SK-N-SH treated with all-trans-retinoic acid at 6 μM for 48 hours (cell line): ENCODE measurements around the gene GOSR2.
"Not testable (repeated sequence)": the region's sequence is repeated elsewhere in the genome, so short reads cannot be mapped to it uniquely, and the experiment has no call there.

Source experiments
- ATAC-seq: fragments of 200-7000 bp; cut with Tn5 transposase; 3 replicates; pipeline ENCODE4 v1.9.1; 2020; ENCODE audit warnings: mild to moderate bottlenecking, moderate library complexity
- ARNTL ChIP-seq: fragments of 450-650 bp; formaldehyde crosslinking; IDR thresholded peaks from 2 replicates; pipeline ENCODE4 v1.5.0; 2020; ENCODE audit warnings: low read depth, mild to moderate bottlenecking, moderate library complexity, borderline replicate concordance
- CSDC2 ChIP-seq: fragments of 250-450 bp; sonication (Bioruptor Pico); IDR thresholded peaks from 2 replicates; pipeline ENCODE4 v1.5.0; 2020; ENCODE audit warnings: mild to moderate bottlenecking, moderate library complexity
- CSRNP3 ChIP-seq: fragments of 250-450 bp; sonication (Bioruptor Pico); IDR thresholded peaks from 2 replicates; pipeline ENCODE4 v1.5.1; 2021; ENCODE audit warnings: mild to moderate bottlenecking, moderate library complexity
- ESRRG ChIP-seq: fragments of 250-450 bp; sonication (Bioruptor Pico); IDR thresholded peaks from 2 replicates; pipeline ENCODE4 v1.6.1; 2021; ENCODE audit warnings: mild to moderate bottlenecking
- ISL1 ChIP-seq: fragments of 250-450 bp; sonication (Bioruptor Pico); IDR thresholded peaks from 2 replicates; pipeline ENCODE4 v2.1.2; 2022; ENCODE audit warnings: mild to moderate bottlenecking, moderate library complexity
- OSR1 ChIP-seq: fragments of 250-450 bp; sonication (Bioruptor Pico); IDR thresholded peaks from 2 replicates; pipeline ENCODE4 v1.8.0; 2022; ENCODE audit warnings: moderate library complexity, mild to moderate bottlenecking, inconsistent platforms
- PATZ1 ChIP-seq: fragments of 250-450 bp; sonication (Bioruptor Pico); IDR thresholded peaks from 2 replicates; pipeline ENCODE4 v1.8.0; 2020; ENCODE audit warnings: mild to moderate bottlenecking, moderate library complexity, borderline replicate concordance
- POU6F1 ChIP-seq: fragments of 250-450 bp; sonication (Bioruptor Pico); IDR thresholded peaks from 2 replicates; pipeline ENCODE4 v1.8.0; 2021; ENCODE audit warnings: low read depth, mild to moderate bottlenecking, moderate library complexity, borderline replicate concordance
- PPARA ChIP-seq: fragments of 250-450 bp; sonication (Bioruptor Pico); IDR thresholded peaks from 2 replicates; pipeline ENCODE4 v1.5.0; 2020; ENCODE audit warnings: mild to moderate bottlenecking, borderline replicate concordance
- RARB ChIP-seq: fragments of 250-450 bp; sonication (Bioruptor Pico); IDR thresholded peaks from 2 replicates; pipeline ENCODE4 v1.8.0; 2021; ENCODE audit warnings: mild to moderate bottlenecking, moderate library complexity
- TCF4 ChIP-seq: fragments of 250-450 bp; sonication (Bioruptor Pico); IDR thresholded peaks from 2 replicates; pipeline ENCODE4 v1.8.0; 2021; ENCODE audit warnings: mild to moderate bottlenecking, moderate library complexity, borderline replicate concordance
- TOX ChIP-seq: fragments of 250-450 bp; sonication (Bioruptor Pico); IDR thresholded peaks from 2 replicates; pipeline ENCODE4 v1.8.0; 2021; ENCODE audit warnings: mild to moderate bottlenecking, moderate library complexity, borderline replicate concordance
- TSHZ2 ChIP-seq: fragments of 250-450 bp; sonication (Bioruptor Pico); IDR thresholded peaks from 2 replicates; pipeline ENCODE4 v1.5.0; 2020; ENCODE audit warnings: mild to moderate bottlenecking, moderate library complexity
- ZC3H10 ChIP-seq: fragments of 250-450 bp; sonication (Bioruptor Pico); IDR thresholded peaks from 2 replicates; pipeline ENCODE4 v1.5.1; 2021; ENCODE audit warnings: mild to moderate bottlenecking, moderate library complexity
- ZFP30 ChIP-seq: fragments of 450-650 bp; formaldehyde crosslinking; IDR thresholded peaks from 2 replicates; pipeline ENCODE4 v1.5.0; 2022; ENCODE audit warnings: mild to moderate bottlenecking, moderate library complexity
- ZNF565 ChIP-seq: fragments of 450-650 bp; formaldehyde crosslinking; conservative IDR thresholded peaks from 2 replicates; pipeline ENCODE4 v1.5.0; 2020; ENCODE audit warnings: low read depth, mild to moderate bottlenecking, moderate library complexity
- ZNF8 ChIP-seq: fragments of 450-650 bp; formaldehyde crosslinking; IDR thresholded peaks from 2 replicates; pipeline ENCODE4 v1.5.0; 2020; ENCODE audit warnings: mild to moderate bottlenecking, moderate library complexity

The GOSR2 gene

GRCh38 chr17:46917516-46917915 is 5.4 kb upstream of the GOSR2 start:
- TF ChIP-seq ESRRG (CRISPR knock-in tag), result no peak
- no peak for TF ChIP-seq ZNF565 (CRISPR knock-in tag)
- TF ChIP-seq PATZ1 (CRISPR knock-in tag), result no peak
- TF ChIP-seq ZNF8 (CRISPR knock-in tag), result no peak
- no peak for TF ChIP-seq TSHZ2
- no peak for TF ChIP-seq ZC3H10 (CRISPR knock-in tag)
- no peak for TF ChIP-seq CSDC2 (CRISPR knock-in tag)
- TF ChIP-seq TOX (CRISPR knock-in tag), result no peak
- no peak for TF ChIP-seq PPARA (CRISPR knock-in tag)
- TF ChIP-seq OSR1 (CRISPR knock-in tag), result no peak
- TF ChIP-seq ZFP30 (CRISPR knock-in tag), result no peak
- TF ChIP-seq ISL1 (CRISPR knock-in tag), result no peak
- TF ChIP-seq ARNTL (CRISPR knock-in tag), result no peak
- no peak for TF ChIP-seq TCF4
- no peak for TF ChIP-seq CSRNP3 (CRISPR knock-in tag)
- ATAC-seq, result no peak

GRCh38 chr17:46921962-46922361 is 998 bp upstream of the GOSR2 start:
- ATAC-seq, result not testable (repeated sequence)

GRCh38 chr17:46922487-46922803 is 515 bp upstream of the GOSR2 start:
- peak; percentile 42 for ATAC-seq
- TF ChIP-seq ZC3H10 (CRISPR knock-in tag), result no peak
- TF ChIP-seq RARB (CRISPR knock-in tag), result no peak
- TF ChIP-seq POU6F1 (CRISPR knock-in tag), result no peak
- TF ChIP-seq CSRNP3 (CRISPR knock-in tag), result no peak; the same call in 1 of the 2 replicates
- no peak for TF ChIP-seq CSDC2 (CRISPR knock-in tag)

GRCh38 chr17:46925185-46925868 is 2.4 kb downstream of the GOSR2 start:
- no peak for ATAC-seq
- TF ChIP-seq ARNTL (CRISPR knock-in tag) (no peak), OSR1 (CRISPR knock-in tag) (no peak)
